ENCODE results near the gene TSPAN4.

The TSPAN4 gene, protein sequence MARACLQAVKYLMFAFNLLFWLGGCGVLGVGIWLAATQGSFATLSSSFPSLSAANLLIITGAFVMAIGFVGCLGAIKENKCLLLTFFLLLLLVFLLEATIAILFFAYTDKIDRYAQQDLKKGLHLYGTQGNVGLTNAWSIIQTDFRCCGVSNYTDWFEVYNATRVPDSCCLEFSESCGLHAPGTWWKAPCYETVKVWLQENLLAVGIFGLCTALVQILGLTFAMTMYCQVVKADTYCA

DNA sequence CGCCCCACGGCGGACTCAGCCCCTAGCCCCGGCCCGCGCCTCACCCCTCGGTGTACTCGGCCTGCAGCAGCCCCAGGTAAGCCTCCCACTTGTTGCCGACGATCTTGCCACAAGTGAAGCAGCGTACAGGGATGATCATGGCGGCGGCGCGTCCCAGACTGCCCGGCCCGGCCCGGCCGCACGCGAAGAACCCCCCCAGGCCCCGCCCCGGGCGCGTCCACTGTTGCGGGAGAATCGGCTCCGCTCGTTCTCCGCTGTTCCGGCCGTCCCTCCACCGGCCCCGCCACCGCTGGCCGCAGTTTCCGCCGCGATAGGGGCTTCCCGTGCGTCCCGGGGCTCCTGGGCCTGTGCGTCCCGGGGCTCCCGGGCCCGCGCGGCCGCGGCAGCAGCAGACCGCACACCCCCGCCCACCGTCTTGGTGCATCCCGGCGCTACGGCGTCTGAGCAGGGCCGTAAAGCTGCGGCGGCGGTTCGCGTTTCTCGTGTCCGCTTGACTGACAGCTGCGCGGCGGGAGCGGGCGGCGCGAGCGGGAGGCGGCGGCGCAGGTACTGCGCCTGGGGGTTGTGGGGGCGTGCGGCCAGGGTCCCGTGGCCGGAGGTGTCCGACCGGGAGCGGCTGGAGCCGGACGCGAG lies at the start of gene TSPAN4, which contains the start of gene POLR2L:
TSPAN4 (plus strand) TSS at position 483 of the 633 bp plus-strand sequence. CDS start 7,453 bp downstream, outside the sequence.
POLR2L (minus strand) TSS at position 160 of the 633 bp plus-strand sequence; CDS start at position 139, 21 bp downstream.
- no peak for TF ChIP-seq CTCF (IDR thresholded peaks at IDR 0.05; ENCODE audit: low read depth, low read length)
- peaks cover 46% of the 10 kb centered on the region for H3K36me3 ChIP-seq
- H3K27ac ChIP-seq, result peak within 1 kb of the TSS; percentile 99
- peak; percentile 90 for DNase-seq
- no peaks in the 10 kb centered on the region for H3K27me3 ChIP-seq (ENCODE audit: insufficient read depth, low read depth, severe bottlenecking)
- peak within 1 kb of the TSS; percentile 62 for H3K4me3 ChIP-seq (ENCODE audit: low read depth, low read length)
- no peaks in the 10 kb centered on the region for H3K9me3 ChIP-seq (ENCODE audit: severe bottlenecking)

- H3K36me3 ChIP-seq, result peaks cover 35% of the 10 kb centered on the region
- no peaks in the 10 kb centered on the region for H3K27me3 ChIP-seq (ENCODE audit: insufficient read depth, low read depth, severe bottlenecking)
- no peak for DNase-seq
- no peak overlapping the region for H3K4me3 ChIP-seq (ENCODE audit: low read depth, low read length)
- no peaks in the 10 kb centered on the region for H3K9me3 ChIP-seq (ENCODE audit: severe bottlenecking)
- no peak for TF ChIP-seq CTCF (IDR thresholded peaks at IDR 0.05; ENCODE audit: low read depth, low read length)
- H3K27ac ChIP-seq, result peak overlapping the region; percentile 84
Observed at GRCh38 chr11:792873-793272, 49.8 kb upstream of the TSPAN4 start.

DNA sequence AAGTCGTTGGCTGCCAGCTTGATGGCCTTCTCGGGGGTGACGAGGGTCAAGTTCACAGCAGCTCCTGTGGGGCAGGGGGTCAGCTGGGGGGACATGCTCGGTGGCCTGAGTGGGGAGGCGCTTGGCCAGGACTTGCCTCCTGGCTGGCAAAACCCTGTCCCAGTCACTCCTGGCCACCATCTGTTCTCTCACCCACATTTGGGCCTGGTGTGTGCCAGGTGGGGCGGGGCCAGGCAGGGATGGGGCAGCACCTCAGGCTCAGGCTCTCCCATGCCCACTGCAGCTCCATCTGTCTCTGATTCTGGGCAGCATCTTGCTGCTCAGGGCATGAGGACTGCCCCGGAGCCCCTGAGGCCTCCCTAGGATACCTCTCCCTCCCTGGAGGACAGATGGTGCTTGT lies 49.1 kb upstream of the TSPAN4 start:
- Histone ChIP-seq H3K36me3 (peaks cover 37% of the 10 kb centered on the region), H3K27me3 (ENCODE audit: insufficient read depth, low read depth, severe bottlenecking) (no peaks in the 10 kb centered on the region), H3K4me3 (ENCODE audit: low read depth, low read length) (peak overlapping the region; percentile 3; the same call in 1 of the 2 replicates), H3K9me3 (ENCODE audit: severe bottlenecking) (no peaks in the 10 kb centered on the region), H3K27ac (peak overlapping the region; percentile 84)
- no peak for TF ChIP-seq CTCF (IDR thresholded peaks at IDR 0.05; ENCODE audit: low read depth, low read length)
- DNase-seq, result no peak

- Histone ChIP-seq H3K4me3 (ENCODE audit: low read depth, low read length) (peak overlapping the region; percentile 68), H3K27ac (peak overlapping the region; percentile 84), H3K9me3 (ENCODE audit: severe bottlenecking) (no peaks in the 10 kb centered on the region), H3K36me3 (peaks cover 44% of the 10 kb centered on the region), H3K27me3 (ENCODE audit: insufficient read depth, low read depth, severe bottlenecking) (no peaks in the 10 kb centered on the region)
- TF ChIP-seq CTCF (IDR thresholded peaks at IDR 0.05; ENCODE audit: low read depth, low read length), result no peak
- peak; percentile 78 for DNase-seq
Observed at GRCh38 chr11:794013-794765, 48.5 kb upstream of the TSPAN4 start.

- no peaks in the 10 kb centered on the region for H3K27me3 ChIP-seq (ENCODE audit: insufficient read depth, low read depth, severe bottlenecking)
- H3K36me3 ChIP-seq, result peaks cover 52% of the 10 kb centered on the region
- DNase-seq, result peak; percentile 60
- TF ChIP-seq CTCF (IDR thresholded peaks at IDR 0.05; ENCODE audit: low read depth, low read length), result no peak
- H3K4me3 ChIP-seq (ENCODE audit: low read depth, low read length), result peak overlapping the region; percentile 68
- no peaks in the 10 kb centered on the region for H3K9me3 ChIP-seq (ENCODE audit: severe bottlenecking)
- H3K27ac ChIP-seq, result peak overlapping the region; percentile 84
Observed at GRCh38 chr11:794766-795633, 47.7 kb upstream of the TSPAN4 start.

Measured in WERI-Rb-1 (cell line).